ENCODE measurements around the gene L3HYPDH. TPM values are rescaled to one million over a fixed set of nuclear protein-coding genes. Genes with fewer than 3 reads are reported as not detected.

L3HYPDH gene
- polyA plus RNA-seq, 1 donor (not counting 4 experiments of a cell fraction or from before 2014, with no cell fraction given) = 37.5 TPM

GRCh38 chr14:59500732-59501131 is 16.5 kb upstream of the L3HYPDH start:
- no peaks in the 10 kb centered on the region for H3K9me1 ChIP-seq (ENCODE audit: control insufficient read depth, extremely low read depth, insufficient read depth, low read length)
- H3K36me3 ChIP-seq (ENCODE audit: control insufficient read depth in 2 of 2, extremely low read depth in 1 of 2, insufficient read depth in 2 of 2, low read length in 2 of 2) = peaks cover 1 to 3% of the 10 kb centered on the region in 2 experiments
- no peaks in the 10 kb centered on the region for H3K27me3 ChIP-seq (ENCODE audit: control insufficient read depth, extremely low read depth, insufficient read depth, low read length)
- FAIRE-seq = no peak
- no peak for DNase-seq (ENCODE audit: low read depth, low spot score)
- H3K4me2 ChIP-seq (ENCODE audit: control insufficient read depth, extremely low read depth, insufficient read depth, low read depth, low read length) = no peak overlapping the region
- no peaks in the 10 kb centered on the region for H4K20me1 ChIP-seq (ENCODE audit: control insufficient read depth, extremely low read depth, insufficient read depth, low read length)
- H2AFZ ChIP-seq (ENCODE audit: control insufficient read depth, low read length) = no peak overlapping the region
- H3K27ac ChIP-seq (ENCODE audit: control insufficient read depth, insufficient read depth, low read length) = no peak overlapping the region
- no peak overlapping the region for H3K4me3 ChIP-seq (ENCODE audit: control insufficient read depth in 2 of 3, extremely low read depth in 1 of 3, insufficient read depth in 2 of 3, low read depth in 1 of 3, low read length in 3 of 3)
- dilution Hi-C loops (cut with MboI; ENCODE audit: extremely low pct_ligation_motif_present, low sequenced_read_pairs) = no loop called here
- no peak overlapping the region for H3K9ac ChIP-seq (ENCODE audit: control insufficient read depth, extremely low read depth, insufficient read depth, low read length)
- H3K4me1 ChIP-seq (ENCODE audit: control insufficient read depth, extremely low read depth, insufficient read depth, low read length) = no peaks in the 10 kb centered on the region
- TF ChIP-seq EZH2 (IDR thresholded peaks at IDR 0.05; ENCODE audit: low read length) (no peak), CTCF (optimal IDR thresholded peaks at IDR 0.05 in 1 of 3, IDR thresholded peaks at IDR 0.05 in 1 of 3, conservative IDR thresholded peaks at IDR 0.05 in 1 of 3; ENCODE audit: extremely low read depth in 1 of 3, insufficient read depth in 2 of 3, low read length in 3 of 3) (no peak)
- H3K9me3 ChIP-seq (ENCODE audit: control insufficient read depth, low read depth, low read length) = no peaks in the 10 kb centered on the region
- H3K79me2 ChIP-seq (ENCODE audit: control insufficient read depth, insufficient read depth, low read length) = no peaks in the 10 kb centered on the region

GRCh38 chr14:59492384-59492783 is 8.2 kb upstream of the L3HYPDH start:
- H3K27me3 ChIP-seq (ENCODE audit: control insufficient read depth, extremely low read depth, insufficient read depth, low read length) = no peaks in the 10 kb centered on the region
- TF ChIP-seq CTCF (optimal IDR thresholded peaks at IDR 0.05 in 1 of 3, IDR thresholded peaks at IDR 0.05 in 1 of 3, conservative IDR thresholded peaks at IDR 0.05 in 1 of 3; ENCODE audit: extremely low read depth in 1 of 3, insufficient read depth in 2 of 3, low read length in 3 of 3) (no peak), EZH2 (IDR thresholded peaks at IDR 0.05; ENCODE audit: low read length) (no peak)
- H4K20me1 ChIP-seq (ENCODE audit: control insufficient read depth, extremely low read depth, insufficient read depth, low read length) = no peaks in the 10 kb centered on the region
- H3K4me3 ChIP-seq (ENCODE audit: control insufficient read depth in 2 of 3, extremely low read depth in 1 of 3, insufficient read depth in 2 of 3, low read depth in 1 of 3, low read length in 3 of 3) = no peak overlapping the region
- no peak for FAIRE-seq
- H3K27ac ChIP-seq (ENCODE audit: control insufficient read depth, insufficient read depth, low read length) = no peak overlapping the region
- H3K9me3 ChIP-seq (ENCODE audit: control insufficient read depth, low read depth, low read length) = no peaks in the 10 kb centered on the region
- no peak overlapping the region for H3K9ac ChIP-seq (ENCODE audit: control insufficient read depth, extremely low read depth, insufficient read depth, low read length)
- no peak for DNase-seq (ENCODE audit: low read depth, low spot score)
- peaks cover 2% of the 10 kb centered on the region for H3K79me2 ChIP-seq (ENCODE audit: control insufficient read depth, insufficient read depth, low read length)
- dilution Hi-C loops (cut with MboI; ENCODE audit: extremely low pct_ligation_motif_present, low sequenced_read_pairs) = no loop called here
- H2AFZ ChIP-seq (ENCODE audit: control insufficient read depth, low read length) = no peak overlapping the region
- no peaks in the 10 kb centered on the region for H3K4me1 ChIP-seq (ENCODE audit: control insufficient read depth, extremely low read depth, insufficient read depth, low read length)
- no peaks in the 10 kb centered on the region for H3K9me1 ChIP-seq (ENCODE audit: control insufficient read depth, extremely low read depth, insufficient read depth, low read length)
- H3K4me2 ChIP-seq (ENCODE audit: control insufficient read depth, extremely low read depth, insufficient read depth, low read depth, low read length) = no peak overlapping the region
- peaks cover 6% of the 10 kb centered on the region in 2 experiments for H3K36me3 ChIP-seq (ENCODE audit: control insufficient read depth in 2 of 2, extremely low read depth in 1 of 2, insufficient read depth in 2 of 2, low read length in 2 of 2)

Data from keratinocyte (primary cell).